ENCODE measurements around the gene OR7G1. TPM values are rescaled to one million over a fixed set of nuclear protein-coding genes. Genes with fewer than 3 reads are reported as not detected.

Gene OR7G1
- polyA plus RNA-seq (ENCODE audit: insufficient read length), result not detected
- long read RNA-seq, donor 1, result 0 reads
- long read RNA-seq, donor 2, result 0 reads
- long read RNA-seq, donor 3, result 0 reads
- long read RNA-seq, donor 4, result 0 reads
- long read RNA-seq, donor 5, result 0 reads
- long read RNA-seq, donor 6, result 0 reads
- long read RNA-seq, donor 7, result 0 reads
- long read RNA-seq, donor 8, result 0 reads

- no peak for DNase-seq
Observed at GRCh38 chr19:9115307-9115813, at the start of gene OR7G1. Gene OR7G1 (minus strand): TSS chr19:9115763. CDS start chr19:9115763, 0 bp downstream.

GRCh38 chr19:9165261-9165660 lies 49.7 kb upstream of the OR7G1 start:
- no peak for DNase-seq

DNA sequence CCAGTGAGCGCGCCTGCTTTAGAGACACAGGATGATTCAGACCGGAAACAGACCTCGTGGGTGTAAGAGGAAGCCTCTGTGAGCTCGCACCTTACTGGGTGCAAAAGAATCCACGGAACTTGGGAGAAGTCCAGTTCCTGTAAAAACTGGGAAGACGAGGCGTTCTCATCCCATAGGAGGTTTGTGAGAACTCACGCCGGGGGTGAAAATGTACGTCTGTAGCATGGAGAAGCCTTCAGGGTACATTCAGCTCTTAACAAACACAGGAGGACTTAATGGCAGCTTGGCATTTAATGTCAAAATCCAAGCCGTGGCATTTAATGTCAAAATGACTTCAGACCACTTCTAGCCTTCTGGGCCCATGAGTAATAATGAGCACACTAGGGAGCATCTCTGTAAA lies 45.9 kb upstream of the OR7G1 start:
- DNase-seq, result no peak

DNA sequence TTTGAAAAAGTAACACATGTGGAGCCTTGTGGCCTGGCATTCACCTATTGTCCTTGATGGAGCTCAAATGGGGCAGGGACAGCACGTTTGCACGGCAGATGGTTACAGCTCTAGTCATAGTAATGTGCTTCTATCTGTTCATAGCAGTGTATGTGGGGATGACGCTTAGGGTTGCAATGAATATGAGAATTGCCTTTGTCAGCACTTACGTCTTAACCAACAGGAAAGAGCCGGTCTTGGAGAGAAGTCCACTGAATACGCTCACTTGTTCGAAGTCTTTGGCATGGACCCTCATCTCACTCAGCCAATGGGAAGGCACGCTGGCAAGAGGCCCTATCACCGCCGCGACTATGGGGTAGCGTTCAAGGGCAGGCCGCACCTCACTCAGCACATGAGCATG lies 44.3 kb upstream of the OR7G1 start:
- DNase-seq, result no peak

DNA sequence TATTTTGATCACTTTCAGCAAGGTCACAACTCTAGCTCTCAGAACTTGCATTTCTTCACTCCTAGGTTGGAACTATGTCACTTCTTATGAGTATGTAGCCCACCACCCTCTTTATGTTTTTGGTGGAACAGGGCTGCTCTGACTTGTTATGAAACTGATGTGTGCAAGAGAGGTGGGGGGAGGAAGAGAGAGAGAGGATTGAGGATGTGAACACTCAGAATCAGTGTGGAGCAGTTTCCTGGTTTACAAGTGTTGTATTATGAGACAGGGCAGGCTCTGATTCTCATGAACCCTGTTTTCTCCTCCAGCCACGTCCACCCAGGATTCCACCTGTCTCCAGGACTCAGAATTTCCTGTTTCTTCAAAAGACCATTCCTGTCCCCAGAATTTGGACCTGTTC lies 40.7 kb upstream of the OR7G1 start:
- DNase-seq, result no peak

GRCh38 chr19:9155591-9155990 lies 40.0 kb upstream of the OR7G1 start:
- DNase-seq, result no peak

DNA sequence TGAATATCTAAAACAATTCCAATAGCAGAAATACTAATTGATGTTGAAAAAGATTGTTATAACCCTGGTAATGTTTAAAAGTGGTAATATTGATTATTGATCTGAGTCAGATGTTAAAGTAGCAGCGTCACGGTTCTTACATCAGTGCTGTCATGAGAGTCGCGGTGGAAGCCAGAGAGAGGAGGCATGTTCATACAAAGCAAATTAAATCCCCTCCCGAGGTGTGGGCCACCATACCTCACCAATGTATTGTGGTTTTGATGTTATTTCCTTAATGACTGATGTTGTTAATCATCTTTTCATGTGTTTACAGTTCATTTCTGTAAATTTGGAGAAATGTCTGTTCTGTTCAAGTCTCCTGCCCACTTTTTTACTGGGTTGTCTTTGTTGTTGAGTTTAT lies 35.8 kb upstream of the OR7G1 start:
- DNase-seq, result no peak

- no peak for DNase-seq
Observed at GRCh38 chr19:9150650-9151049, 35.1 kb upstream of the OR7G1 start.

DNA sequence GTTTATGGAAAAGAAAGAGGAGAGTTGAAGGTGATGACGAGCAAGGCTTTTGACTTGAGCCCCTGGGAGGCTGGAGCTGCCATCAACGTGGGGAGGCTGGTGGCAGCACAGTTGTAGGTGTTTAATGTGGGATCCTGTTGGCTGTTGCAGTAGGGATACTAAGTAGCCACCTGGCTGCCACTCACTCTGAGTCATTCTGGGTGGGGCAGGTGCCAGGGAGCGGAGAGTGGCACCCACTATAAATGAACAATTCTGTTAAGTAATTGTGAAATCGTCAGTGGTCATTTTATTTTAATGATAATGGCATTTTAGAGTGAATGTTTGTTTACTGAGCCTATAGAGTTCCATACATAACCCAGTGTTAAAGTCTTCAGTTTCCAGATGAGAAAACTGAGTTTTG lies 34.4 kb upstream of the OR7G1 start:
- DNase-seq, result no peak

GRCh38 chr19:9148697-9149096 lies 33.1 kb upstream of the OR7G1 start:
- no peak for DNase-seq

DNA sequence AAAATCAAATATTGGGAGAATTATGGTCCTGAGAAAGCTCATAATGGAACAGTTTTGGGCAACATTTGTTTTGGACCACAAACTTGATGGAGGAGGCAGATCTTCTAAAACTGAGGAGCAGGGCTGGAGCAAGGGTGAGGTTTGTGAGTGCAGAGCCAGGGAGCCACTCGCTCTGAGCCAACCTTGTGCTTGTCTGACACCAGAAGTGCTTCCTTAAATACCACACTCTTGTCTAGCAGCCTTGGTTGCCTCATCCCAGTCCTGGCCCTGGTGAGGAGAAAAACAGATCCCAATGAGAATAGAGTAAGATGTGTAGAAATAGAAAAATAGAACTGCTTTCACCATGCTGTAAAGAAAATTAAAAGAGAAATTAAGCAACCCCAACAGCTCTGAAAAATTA lies 31.3 kb upstream of the OR7G1 start:
- DNase-seq, result no peak

DNA sequence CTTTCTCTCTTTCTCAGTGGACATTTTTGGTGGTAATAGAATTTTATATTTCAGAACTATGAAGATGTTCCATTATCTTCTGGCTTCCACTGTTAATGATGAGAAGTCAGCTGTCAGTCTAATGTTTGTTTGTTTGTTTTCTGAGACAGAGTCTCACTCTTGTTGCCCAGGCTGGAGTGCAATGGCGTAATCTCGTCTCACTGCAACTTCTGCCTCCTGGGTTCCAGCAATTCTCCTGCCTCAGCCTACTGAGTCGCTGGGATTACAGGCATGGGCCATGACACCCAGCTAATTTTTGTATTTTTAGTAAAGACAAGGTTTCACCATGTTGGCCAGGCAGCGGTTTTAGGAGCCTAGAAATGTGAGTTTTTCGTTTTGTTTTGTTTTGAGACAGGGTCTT lies 29.4 kb upstream of the OR7G1 start:
- DNase-seq, result no peak

- DNase-seq, result peak; percentile 97
Observed at GRCh38 chr19:9140159-9140874, 24.8 kb upstream of the OR7G1 start, which contains the start of gene ZNF317. Gene ZNF317 (plus strand): TSS chr19:9140397. CDS start chr19:9156017, 15,620 bp downstream.

- no peak for DNase-seq
Observed at GRCh38 chr19:9139609-9140158, 24.1 kb upstream of the OR7G1 start.

DNA sequence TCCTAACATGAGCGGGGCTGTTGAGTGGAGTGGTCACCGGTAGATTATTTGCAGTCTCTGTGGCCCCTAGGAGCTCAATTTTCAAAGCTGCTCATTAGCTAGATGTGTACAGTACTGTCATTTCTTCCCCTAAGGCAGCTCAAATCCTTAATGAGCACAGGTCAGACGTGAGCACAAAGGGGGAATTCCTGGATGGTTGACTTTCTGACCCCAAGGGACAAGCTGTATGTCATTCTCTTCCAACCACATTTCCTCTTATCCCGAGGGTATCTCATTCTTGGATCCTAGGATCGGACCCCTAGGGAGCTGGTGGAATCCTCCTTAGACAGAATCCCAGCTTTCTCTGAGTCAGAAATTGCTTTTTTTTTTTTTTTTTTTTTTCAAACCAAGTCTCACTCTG lies 16.9 kb upstream of the OR7G1 start:
- no peak for DNase-seq

DNA sequence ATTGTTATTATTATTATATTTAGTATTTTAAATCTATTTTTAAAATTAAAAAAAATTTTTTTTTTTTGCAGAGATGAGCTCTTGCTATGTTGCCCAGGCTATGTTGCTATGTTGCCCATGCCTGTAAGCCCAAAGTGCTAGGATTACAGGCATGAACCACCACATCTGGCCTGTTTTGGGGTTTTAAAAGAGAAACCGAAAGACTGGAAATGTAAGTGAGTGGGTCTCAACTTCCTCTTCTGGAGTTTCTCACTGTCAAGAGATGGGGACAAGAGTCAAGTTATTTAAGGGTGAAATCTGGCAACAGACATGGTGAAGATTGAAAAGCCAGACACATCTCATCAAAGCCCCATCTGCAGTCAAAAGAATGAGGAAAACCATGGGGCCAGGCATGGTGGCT lies 15.4 kb upstream of the OR7G1 start:
- no peak for DNase-seq

DNA sequence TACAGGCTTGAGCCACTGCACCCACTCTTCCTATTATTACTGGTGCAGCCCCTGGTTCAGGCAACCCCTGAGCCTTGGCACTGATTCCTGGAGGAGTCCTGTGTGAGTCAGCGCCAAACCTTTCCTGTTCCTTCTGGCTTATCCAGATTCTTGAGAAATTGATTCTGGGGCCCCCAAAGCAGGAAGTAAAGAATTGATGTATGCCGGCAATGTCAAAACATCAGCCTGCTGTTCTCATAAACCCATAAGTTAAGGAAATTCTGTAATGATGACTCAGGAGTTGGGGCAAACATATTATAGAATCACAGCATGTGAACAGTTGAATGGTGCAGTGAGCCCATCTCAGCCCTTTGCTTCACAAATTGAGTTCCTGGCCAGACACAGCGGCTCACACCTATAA lies 12.6 kb upstream of the OR7G1 start:
- no peak for DNase-seq

DNA sequence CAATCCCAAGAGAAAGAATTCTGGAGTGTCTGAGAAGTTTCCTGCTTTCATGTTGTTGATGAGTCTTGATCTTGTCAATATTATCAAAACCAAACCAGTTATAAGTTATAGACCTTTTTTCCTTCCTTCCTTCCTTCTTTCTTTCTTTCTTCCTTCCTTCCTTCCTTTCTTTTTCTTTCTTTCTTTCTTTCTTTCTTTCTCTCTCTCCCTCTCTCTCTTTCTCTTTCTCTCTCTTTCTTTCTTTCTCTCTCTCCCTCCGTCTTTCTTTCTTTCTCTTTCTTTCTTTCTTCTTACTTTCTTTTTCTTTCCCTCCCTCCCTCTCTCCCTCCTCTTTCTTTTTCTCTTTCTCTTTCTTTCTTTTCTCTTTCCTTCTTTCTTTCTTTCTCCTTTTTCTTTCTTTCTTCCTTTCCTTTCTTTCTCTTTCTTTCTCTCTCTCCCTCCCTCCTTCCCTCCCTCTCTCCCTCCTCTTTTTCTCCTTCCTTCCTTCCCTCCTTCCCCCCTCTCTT lies 11.4 kb upstream of the OR7G1 start, which contains the start of gene OR7G3:
Gene OR7G3, minus strand, starts transcription at position 51 of the 506 bp plus-strand sequence. Its CDS starts 0 bp downstream, at position 51.
- no peak for DNase-seq

DNA sequence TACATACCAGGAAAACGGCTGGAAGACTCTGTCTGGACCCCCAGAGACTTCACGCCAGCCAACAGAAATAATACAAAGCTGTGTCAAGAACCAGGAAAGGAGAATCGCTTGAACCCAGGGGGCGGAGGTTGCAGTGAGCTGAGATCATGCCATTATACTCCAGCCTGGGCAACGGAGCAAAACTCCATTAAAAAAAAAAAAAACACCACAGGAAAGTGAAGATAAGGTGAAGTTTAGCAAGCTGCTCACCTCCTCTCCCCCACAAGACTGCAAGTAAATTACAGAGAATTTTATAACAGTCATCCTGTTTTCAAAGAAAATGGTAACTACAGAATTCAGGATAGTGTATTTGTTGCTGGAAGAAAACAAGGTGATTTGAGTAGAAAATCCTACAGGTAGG lies 984 bp upstream of the OR7G1 start:
- no peak for DNase-seq

- no peak for DNase-seq
Observed at GRCh38 chr19:9109959-9110358, 5.6 kb downstream of the OR7G1 start.

GRCh38 chr19:9107375-9107774 lies 8.2 kb downstream of the OR7G1 start, which contains the start of gene OR7G2:
Gene OR7G2 (minus strand): TSS chr19:9107475. CDS start chr19:9103243, 4,232 bp downstream.
- no peak for DNase-seq

DNA sequence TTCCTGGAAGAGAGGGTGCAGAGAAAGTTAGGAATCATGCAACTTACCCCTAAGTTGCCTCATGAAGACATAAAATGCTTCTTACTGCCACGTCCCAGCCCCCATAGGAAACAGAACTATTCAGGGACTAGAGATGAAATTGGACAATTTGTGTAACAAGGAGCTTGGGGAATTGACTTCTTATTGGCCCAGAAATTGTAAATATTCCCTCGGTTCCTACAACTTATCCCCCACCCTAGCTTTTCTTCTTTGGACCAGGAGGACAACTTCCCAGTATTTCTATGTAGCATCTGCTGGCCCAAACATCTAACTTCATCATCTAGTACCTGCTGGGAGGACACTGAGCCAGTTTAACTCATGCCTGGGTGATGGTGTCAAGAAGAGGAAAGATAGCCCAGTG lies 28.8 kb downstream of the OR7G1 start, which contains the start of gene OR1M1:
Gene OR1M1, plus strand, starts transcription at position 301 of the 400 bp plus-strand sequence. CDS start 6,184 bp downstream, outside the sequence.
- no peak for DNase-seq

DNA sequence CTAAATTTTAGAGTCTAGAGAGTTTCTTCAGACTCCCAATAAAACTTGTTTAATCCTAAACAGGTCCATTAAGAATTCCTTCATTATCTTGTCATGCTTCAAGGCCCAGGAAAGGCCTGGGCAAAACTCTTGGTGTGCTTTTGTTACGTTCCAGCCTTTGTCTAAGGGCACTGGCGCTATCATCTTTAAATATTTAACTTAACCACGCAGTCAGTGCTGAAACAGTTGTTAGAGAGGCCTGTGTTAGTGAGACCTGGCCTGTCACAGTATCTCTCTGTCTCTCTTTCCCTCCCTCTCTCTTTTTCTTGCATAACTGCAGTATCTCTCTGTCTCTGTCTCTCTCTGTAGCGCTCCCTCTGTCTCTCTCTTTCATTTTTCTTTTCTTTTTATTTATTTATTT lies 36.9 kb downstream of the OR7G1 start:
- DNase-seq, result no peak

Measured in left kidney (tissue), 8 donors.